MM.1S (cell line): Measurements from ENCODE around the gene TTLL5.

ENCODE experiments used
- EZH2 ChIP-seq: fragments of 300-600 bp; sonication (generic); optimal IDR thresholded peaks from 2 replicates; pipeline ENCODE3; 2017; ENCODE audit warnings: low read depth, mild to moderate bottlenecking, antibody characterized with exemption, low read length, mixed read lengths
- EZH2phosphoT487 ChIP-seq: fragments of 300-600 bp; sonication (generic); IDR thresholded peaks from 2 replicates; pipeline ENCODE4 v1.6.1; 2018; ENCODE audit warnings: antibody characterized with exemption, low read length
- TF ChIP-seq, protein P1 (sequence below): fragments of 300-600 bp; sonication (generic); IDR thresholded peaks from 2 replicates; pipeline ENCODE4 v1.5.1; 2016; ENCODE audit warnings: antibody characterized with exemption, low read length, mixed read lengths

DNA sequence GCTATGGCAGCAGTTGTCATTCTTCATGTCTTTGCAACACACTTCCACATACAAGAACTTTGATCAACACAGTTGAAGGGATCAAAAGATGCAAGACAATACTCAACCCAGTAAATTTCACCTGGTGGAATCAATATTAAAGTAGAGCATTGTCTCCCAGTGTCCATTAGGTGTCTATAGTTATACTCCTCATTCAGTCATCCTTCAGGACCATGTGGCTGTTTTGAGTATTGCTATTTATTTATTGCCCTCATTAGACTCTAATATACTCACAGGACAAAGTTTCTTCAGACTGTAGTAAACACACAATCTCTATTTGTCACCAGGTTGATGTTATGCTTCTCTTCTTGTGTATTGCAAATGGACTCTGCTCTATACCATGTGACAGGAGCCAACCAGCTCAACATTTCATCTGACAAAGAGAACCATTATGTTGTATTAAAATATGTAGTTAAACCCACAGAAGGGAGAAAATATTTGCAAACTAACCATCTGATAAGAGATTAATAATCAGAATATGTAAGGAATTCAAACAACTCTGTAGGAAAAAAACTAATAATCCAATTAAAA is 174.2 kb downstream of the TTLL5 start:
- TF ChIP-seq, protein P1, sequence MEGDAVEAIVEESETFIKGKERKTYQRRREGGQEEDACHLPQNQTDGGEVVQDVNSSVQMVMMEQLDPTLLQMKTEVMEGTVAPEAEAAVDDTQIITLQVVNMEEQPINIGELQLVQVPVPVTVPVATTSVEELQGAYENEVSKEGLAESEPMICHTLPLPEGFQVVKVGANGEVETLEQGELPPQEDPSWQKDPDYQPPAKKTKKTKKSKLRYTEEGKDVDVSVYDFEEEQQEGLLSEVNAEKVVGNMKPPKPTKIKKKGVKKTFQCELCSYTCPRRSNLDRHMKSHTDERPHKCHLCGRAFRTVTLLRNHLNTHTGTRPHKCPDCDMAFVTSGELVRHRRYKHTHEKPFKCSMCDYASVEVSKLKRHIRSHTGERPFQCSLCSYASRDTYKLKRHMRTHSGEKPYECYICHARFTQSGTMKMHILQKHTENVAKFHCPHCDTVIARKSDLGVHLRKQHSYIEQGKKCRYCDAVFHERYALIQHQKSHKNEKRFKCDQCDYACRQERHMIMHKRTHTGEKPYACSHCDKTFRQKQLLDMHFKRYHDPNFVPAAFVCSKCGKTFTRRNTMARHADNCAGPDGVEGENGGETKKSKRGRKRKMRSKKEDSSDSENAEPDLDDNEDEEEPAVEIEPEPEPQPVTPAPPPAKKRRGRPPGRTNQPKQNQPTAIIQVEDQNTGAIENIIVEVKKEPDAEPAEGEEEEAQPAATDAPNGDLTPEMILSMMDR: no peak
- TF ChIP-seq EZH2phosphoT487: no peak
- no peak for TF ChIP-seq EZH2
